ENCODE results near the gene DHFR.

- TF ChIP-seq CTCF (IDR thresholded peaks at IDR 0.05) (no peak), POLR2A (IDR thresholded peaks at IDR 0.05) (no peak)
Observed at GRCh38 chr5:80704221-80704620, 49.4 kb upstream of the DHFR start.
